Activated CD8-positive, alpha-beta memory T cell treated with anti-CD3 and anti-CD28 coated beads, Interleukin-2, amount 50 U/mL, for 1 hour (primary cell): ENCODE measurements around the gene YOD1.

Experiments
- DNase-seq: peaks from one replicate; pipeline ENCODE4 v3.0.0-alpha.2; 2020; ENCODE audit errors: extremely low read depth

The YOD1 gene

GRCh38 chr1:207006914-207007313 is 44.1 kb downstream of the YOD1 start:
- no peak for DNase-seq

GRCh38 chr1:207006083-207006482 is 44.9 kb downstream of the YOD1 start:
- no peak for DNase-seq

GRCh38 chr1:207004931-207005830 is 45.8 kb downstream of the YOD1 start:
- DNase-seq = no peak

- no peak for DNase-seq
Observed at GRCh38 chr1:207003210-207003609, 47.8 kb downstream of the YOD1 start.

GRCh38 chr1:207002724-207003146 is 48.3 kb downstream of the YOD1 start:
- no peak for DNase-seq

GRCh38 chr1:207001492-207002245 is 49.3 kb downstream of the YOD1 start:
- no peak for DNase-seq

GRCh38 chr1:207000651-207001291 is 50.2 kb downstream of the YOD1 start:
- no peak for DNase-seq

GRCh38 chr1:206998816-206999215 is 52.2 kb downstream of the YOD1 start:
- DNase-seq = no peak
